NCI-H460 (cell line): Measurements from ENCODE around the gene DDR1. TPM values are rescaled to one million over a fixed set of nuclear protein-coding genes. Genes with fewer than 3 reads are reported as not detected.
A peak's percentile ranks its signal among the peaks of the same experiment; 100 is the strongest.

Experiments used
- DNase-seq: peaks from one replicate; pipeline ENCODE4 v3.0.0-alpha.2; 2016; ENCODE audit warnings: low read depth; ENCODE audit errors: extremely low read depth
- total RNA-seq: library from RNA; depleted of rRNA; stranded (reverse); fragments of >200 nt; shearing (Covaris generic); gene quantifications from 2 replicates; pipeline ENCODE4 v1.2.3, GENCODE V29; 2014

The DDR1 gene
- total RNA-seq, 1 experiment from 2014 or later: 23.8 TPM

DNA sequence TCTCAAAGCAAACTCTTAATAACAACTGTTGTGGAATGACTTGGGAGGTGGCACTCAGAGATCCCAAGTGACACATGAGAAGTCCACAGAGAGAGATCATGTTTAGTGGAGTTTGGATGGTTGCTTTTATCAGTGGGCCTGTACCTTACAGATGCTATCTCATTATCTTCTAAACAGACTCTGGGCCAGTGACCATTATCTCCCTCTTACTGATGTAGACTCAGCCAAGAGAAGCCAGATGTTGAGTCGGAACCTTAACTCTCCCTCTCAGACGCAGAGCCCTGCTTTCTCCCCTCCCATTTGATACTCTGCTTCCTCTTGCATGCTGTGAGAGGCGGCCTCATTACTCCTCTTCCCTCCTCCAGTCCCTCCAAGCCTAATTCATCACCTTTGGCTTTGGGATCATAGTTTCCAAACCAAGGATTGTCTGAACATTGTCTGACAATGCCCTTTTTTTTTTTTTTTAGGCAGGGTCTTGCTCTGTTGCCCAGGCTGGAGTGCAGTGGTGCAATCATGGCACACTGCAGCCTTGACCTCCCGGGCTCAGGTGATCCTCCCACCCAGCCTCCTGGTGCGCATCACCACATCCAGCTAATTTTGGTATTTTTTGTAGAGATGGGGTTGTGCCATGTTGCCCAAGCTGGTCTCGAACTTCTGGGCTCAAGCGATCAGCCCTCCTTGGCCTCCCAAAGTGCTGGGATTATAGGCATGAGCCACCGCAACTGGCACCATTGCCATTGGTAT lies 4.5 kb upstream of the DDR1 start:
- DNase-seq: no peak

GRCh38 chr6:30880698-30881252 lies 3.5 kb upstream of the DDR1 start:
- no peak for DNase-seq

- DNase-seq: no peak
Observed at GRCh38 chr6:30881392-30882203, 2.7 kb upstream of the DDR1 start.

- DNase-seq: no peak
Observed at GRCh38 chr6:30882204-30882758, 2.0 kb upstream of the DDR1 start.

DNA sequence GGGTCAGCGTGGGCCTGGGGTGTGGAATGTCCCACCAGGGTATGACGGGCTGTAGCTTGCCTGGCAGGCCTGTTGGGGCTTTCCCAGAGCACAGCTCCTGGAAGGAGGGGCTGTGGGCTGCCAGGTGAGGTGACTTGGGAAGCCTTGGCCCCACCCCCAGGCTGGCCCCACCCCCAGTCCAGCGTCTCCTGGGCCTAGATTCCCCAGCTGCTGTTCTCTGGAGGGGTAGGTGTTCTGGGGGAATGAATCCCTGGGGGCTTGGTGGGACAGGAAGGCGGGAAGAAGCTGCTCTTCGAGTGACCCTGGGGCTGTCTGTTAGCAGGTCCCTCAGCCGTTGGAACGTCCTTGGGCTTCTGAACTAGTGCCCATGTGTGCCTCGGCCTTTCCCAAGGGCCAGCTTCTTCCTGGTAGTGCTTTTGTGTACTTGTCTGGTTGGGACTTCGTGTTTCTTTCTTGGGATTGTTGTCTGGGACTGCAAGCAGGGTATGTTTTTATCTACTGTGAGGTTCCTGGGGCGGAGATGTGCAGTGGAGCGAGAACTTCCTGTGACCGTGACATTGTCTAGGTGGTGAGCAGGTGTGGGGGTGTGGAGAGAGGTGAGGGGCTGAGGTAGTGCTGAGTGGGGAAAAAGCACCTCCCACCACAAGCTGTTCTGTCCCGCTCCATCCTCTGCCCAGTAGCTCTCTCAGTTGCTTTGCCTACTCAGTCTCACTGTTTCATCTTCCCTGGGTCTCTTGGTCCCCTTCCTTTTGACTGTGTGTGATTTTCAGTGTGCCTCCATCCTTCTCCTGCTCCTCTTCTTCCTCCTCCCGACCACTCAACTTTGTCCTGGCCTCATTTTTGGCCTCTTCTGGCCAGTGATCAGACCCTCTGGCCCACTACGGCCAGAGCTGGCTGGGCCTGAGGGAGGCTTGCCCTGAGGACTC lies 1.3 kb upstream of the DDR1 start:
- no peak for DNase-seq

DNA sequence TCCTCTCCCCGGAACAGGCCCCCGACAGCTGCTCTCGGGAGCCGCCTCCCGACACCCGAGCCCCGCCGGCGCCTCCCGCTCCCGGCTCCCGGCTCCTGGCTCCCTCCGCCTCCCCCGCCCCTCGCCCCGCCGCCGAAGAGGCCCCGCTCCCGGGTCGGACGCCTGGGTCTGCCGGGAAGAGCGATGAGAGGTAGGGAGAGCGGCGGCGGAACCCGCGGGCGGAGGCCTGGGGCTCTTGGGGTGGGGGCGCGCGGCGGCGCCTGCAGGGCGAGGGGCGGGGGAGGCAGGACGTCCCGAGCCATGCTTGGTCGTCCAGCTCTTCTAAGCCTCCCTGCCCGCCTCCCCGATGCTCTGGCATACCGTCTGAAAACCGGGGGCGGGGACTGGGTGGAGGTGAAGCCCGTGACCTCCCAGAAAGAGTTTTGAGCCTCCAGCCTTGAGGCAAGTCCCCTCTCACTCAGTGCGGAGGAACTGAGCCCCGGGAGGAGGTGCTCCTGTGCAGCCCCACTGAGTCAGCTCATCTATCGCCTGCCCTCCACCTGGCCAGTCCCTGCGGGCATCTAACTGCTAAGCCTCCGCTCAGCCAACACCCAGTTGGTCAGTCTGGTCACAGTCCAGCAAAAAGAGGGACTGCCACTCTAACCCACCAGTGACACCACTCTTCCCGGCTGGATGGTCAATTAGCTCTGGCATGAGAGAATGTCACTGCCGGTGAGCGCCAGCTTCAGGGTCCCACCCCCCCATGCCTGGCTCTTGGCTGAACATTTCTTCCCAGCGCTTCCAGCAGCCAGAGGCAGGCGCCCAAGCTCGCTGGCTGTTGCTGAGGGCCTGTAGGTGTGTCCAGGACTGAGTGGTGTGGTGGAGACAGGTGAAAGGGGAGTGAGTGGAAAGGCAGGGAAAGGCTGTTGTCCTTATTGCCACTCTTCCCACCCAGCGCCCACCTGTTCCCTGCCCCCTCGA lies 482 bp downstream of the DDR1 start:
- DNase-seq: no peak

DNA sequence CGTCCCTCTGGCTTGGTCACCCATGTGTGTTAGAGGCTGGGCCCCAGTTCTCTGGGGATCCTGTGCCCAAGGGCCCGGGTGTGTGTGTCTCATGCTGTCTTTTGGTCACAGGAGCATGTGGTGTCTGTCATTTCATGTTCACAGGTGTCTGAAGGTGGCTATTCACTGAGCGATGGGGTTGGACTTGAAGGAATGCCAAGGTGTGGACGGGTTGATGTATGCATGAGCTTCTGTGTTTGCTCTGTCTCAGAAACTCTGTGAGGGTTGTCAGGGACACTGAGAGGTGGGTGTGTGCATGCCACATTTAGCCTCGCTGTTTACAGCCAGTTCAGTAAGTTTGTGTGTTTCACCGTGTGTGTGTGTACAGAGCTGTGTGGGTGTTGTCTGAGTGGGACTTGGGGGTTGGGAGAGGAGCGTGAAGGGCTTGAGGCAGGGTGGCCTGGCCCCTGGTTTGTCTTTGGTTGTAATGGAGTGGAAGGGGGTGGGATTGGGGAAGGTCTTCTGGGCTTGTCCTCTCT lies 1.2 kb downstream of the DDR1 start:
- DNase-seq: no peak

DNA sequence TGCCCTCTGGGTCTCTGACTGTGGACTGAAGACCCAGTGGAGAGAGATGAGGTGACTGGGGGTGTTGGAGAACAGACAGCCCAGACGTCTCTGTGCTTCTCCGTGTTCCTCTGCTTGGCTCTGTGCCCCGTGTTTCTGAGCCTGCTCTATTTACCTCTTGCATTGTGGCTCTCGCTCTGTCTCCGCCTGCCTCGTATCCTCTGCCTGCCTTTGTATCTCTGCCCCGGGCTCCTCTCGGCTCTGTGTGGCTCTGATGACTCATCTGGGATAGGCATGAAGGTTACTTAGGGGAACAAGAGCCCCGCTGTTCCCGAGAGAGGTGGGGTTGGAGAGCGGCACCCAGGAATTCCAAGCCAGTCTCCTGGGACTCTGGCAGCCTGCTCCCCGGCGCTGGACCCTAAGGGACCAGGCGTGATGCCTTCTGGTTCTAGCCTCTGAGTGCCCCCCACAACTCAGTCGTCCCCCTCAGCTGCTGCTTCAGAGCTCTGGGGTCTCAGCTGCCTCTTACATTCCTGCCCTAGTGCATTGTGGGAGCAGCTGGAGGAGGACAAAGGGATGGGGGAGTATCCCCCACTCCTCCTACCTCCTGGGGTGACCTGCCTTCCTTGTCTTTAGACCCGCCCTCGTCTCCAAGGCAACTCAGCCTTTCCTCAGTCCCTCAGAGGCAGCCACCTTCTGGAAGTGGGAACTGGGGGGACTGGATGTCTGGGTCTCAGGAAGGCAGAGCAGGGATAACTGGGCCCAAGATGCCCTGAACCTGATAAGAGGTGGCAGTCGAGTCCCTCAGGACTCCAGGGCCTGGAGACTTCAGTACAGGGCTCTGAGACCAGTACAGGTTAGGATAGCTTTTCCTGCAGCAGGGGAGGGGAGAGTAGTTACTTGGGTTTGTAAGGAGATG lies 1.9 kb downstream of the DDR1 start:
- peak; percentile 80 for DNase-seq

GRCh38 chr6:30886897-30887255 lies 2.6 kb downstream of the DDR1 start:
- no peak for DNase-seq

- no peak for DNase-seq
Observed at GRCh38 chr6:30887901-30888815, 3.8 kb downstream of the DDR1 start.

- no peak for DNase-seq
Observed at GRCh38 chr6:30888816-30889495, 4.6 kb downstream of the DDR1 start.

GRCh38 chr6:30889496-30889885 lies 5.2 kb downstream of the DDR1 start:
- no peak for DNase-seq

DNA sequence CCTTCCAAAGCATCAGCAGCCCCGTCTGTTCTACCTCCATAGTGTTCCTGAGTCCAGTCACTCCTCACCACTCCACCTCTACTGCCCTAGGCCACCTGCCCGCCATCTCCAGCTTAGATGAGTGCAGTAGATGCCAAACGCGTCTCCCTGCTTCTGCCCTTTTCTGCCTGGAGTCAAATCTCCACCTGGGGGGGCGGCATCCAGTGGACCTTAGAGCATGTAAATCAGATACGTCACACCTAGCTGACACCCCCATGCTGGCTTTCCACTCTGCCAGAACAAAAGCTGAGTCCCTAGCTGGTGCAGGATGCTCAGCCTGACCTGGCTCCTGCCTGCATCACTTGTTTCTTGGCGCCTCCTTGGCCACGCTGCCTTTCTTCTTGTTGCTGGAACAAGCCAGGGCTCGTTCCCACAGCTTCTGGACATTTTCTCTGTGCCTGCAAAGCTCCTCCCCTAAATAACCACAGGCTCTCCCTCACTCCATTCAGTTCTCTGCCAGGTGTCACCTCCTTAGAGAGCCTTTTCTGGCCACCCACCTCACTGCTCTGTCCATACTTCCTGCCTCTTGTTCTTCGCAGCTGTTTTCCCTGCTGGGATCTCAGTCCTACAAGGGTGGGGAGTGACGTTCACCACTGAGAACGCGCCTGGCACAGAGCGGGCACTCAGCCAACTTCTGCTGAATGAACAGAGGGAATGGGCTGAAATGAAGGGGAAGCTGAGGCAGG lies 5.8 kb downstream of the DDR1 start:
- no peak for DNase-seq

GRCh38 chr6:30890646-30891449 lies 6.5 kb downstream of the DDR1 start:
- DNase-seq: no peak

GRCh38 chr6:30891450-30891723 lies 7.1 kb downstream of the DDR1 start:
- no peak for DNase-seq
